Panc1 (cell line): Measurements from ENCODE around the gene TAF6L. TPM values are rescaled to one million over a fixed set of nuclear protein-coding genes. Genes with fewer than 3 reads are reported as not detected.
A peak's percentile ranks its signal among the peaks of the same experiment; 100 is the strongest.

Experiments used
- ATAC-seq: fragments of 200-7000 bp; cut with Tn5 transposase; 2 replicates; pipeline ENCODE4 v1.9.1; 2020; ENCODE audit warnings: mild to moderate bottlenecking, moderate library complexity
- BruUV-seq: library from RNA; stranded (reverse); fragments of 400-500 nt; replicated peaks from 2 replicates; lab custom pipeline; 2021; lab: Mats Ljungman, UMichigan
- CTCF ChIA-PET: fragments of 300-600 bp; sonication (Branson Sonifier 250); formaldehyde crosslinking; loops from one replicate; lab custom pipeline; 2022; ENCODE audit warnings: antibody characterized with exemption; lab: Charles Lee
- POLR2A ChIA-PET: fragments of 300-600 bp; sonication (Branson Sonifier 250); formaldehyde crosslinking; loops from one replicate; lab custom pipeline; 2022; ENCODE audit warnings: antibody characterized with exemption; lab: Charles Lee
- DNase-seq: peaks from one replicate; pipeline ENCODE4 v3.0.0-alpha.2; 2010; ENCODE audit warnings: low read depth, low spot score
- H3K27ac ChIP-seq: 2 replicates; pipeline ENCODE4 v1.5.1; 2011; ENCODE audit warnings: mild to moderate bottlenecking, low read length, inconsistent platforms
- H3K27me3 ChIP-seq: fragments of 200-500 bp; sonication (Bioruptor generic); 2 replicates; pipeline ENCODE4 v1.6.0; 2014; ENCODE audit warnings: low read length, inconsistent platforms; ENCODE audit not compliant: control insufficient read depth, insufficient read depth
- H3K36me3 ChIP-seq: fragments of 200-500 bp; sonication (Bioruptor generic); 2 replicates; pipeline ENCODE4 v1.5.1; 2014; ENCODE audit warnings: inconsistent platforms, mild to moderate bottlenecking, low read length, moderate library complexity; ENCODE audit not compliant: control insufficient read depth, insufficient read depth
- H3K4me1 ChIP-seq: 2 replicates; pipeline ENCODE4 v1.5.1; 2011; ENCODE audit warnings: inconsistent platforms, mild to moderate bottlenecking, low read length, moderate library complexity; ENCODE audit not compliant: control insufficient read depth, insufficient read depth
- H3K4me3 ChIP-seq, 2 experiments: 2 replicates each; pipeline ENCODE4 v1.5.1; 2011 to 2012; ENCODE audit warnings: low read depth in 2 of 2, low read length in 2 of 2, mild to moderate bottlenecking in 2 of 2, inconsistent platforms in 1 of 2, moderate library complexity in 1 of 2
- H3K9me3 ChIP-seq: fragments of 200-500 bp; sonication (Bioruptor generic); 2 replicates; pipeline ENCODE4 v1.5.1; 2014; ENCODE audit warnings: low read depth, mild to moderate bottlenecking, inconsistent platforms, low read length, moderate library complexity; ENCODE audit not compliant: control insufficient read depth, insufficient read depth
- POLR2AphosphoS5 ChIP-seq: IDR thresholded peaks from 2 replicates; pipeline ENCODE4 v1.6.1; 2012; ENCODE audit warnings: mild to moderate bottlenecking, low read depth, low read length, moderate library complexity
- SIN3A ChIP-seq: IDR thresholded peaks from 2 replicates; pipeline ENCODE4 v1.6.1; 2012; ENCODE audit warnings: low read depth, mild to moderate bottlenecking, low read length, moderate library complexity, borderline replicate concordance; ENCODE audit not compliant: insufficient read depth
- TCF7L2 ChIP-seq: IDR thresholded peaks from 2 replicates; pipeline ENCODE4 v1.6.1; 2011; ENCODE audit warnings: mild to moderate bottlenecking, low read depth, low read length, inconsistent platforms
- in situ Hi-C: cut with HindIII; loops from 2 replicates; pipeline ENCODE4 v1.10.0; 2016; ENCODE audit warnings: low sequenced_read_pairs, low pct_unique_long_range_greater_than_20kb
- intact Hi-C: fragments of 100-400 bp; cut with micrococcal nuclease; formaldehyde crosslinking; loops from one replicate; pipeline ENCODE4 v1.10.0; 2022; ENCODE audit not compliant: unreplicated experiment
- total RNA-seq: library from RNA; stranded (reverse); gene quantifications from one replicate; pipeline ENCODE4 v1.2.1, GENCODE V29; 2021; ENCODE audit not compliant: unreplicated experiment
- TF ChIP-seq, protein P1 (sequence below): fragments of 450-650 bp; IDR thresholded peaks from 2 replicates; pipeline ENCODE4 v1.5.1; 2017; ENCODE audit warnings: mild to moderate bottlenecking
- TF ChIP-seq, protein P2 (sequence below), 2 experiments: IDR thresholded peaks; 2 replicates each; pipeline ENCODE4 v1.6.1; 2011 to 2012; ENCODE audit warnings: low read depth in 2 of 2, control low read depth in 1 of 2, low read length in 1 of 2, mild to moderate bottlenecking in 1 of 2, moderate library complexity in 1 of 2; ENCODE audit not compliant: insufficient read depth in 1 of 2

The TAF6L gene
- total RNA-seq, 1 experiment from 2014 or later, result 32.6 TPM

DNA sequence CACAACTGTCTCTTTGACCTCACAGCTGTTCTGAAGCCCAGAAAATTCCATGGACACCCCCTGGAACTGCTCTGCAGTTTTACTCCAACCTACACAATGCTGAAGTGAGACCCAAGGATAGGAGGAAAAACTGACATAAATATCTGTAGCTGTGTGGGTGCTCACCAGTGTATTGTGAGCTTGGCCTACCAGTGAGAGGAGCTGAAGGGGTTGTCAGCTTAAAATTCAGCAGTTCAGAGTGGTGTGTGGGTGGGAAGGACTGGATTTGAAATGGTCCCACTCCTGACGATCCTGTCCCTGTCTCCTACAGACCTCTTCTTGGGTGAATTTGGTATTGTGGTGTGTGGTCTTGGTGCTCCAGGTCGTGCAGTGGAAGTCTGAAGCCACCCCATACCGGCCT is 18.4 kb downstream of the TAF6L start:
- Histone ChIP-seq H3K27me3 (no peaks in the 10 kb centered on the region), H3K4me1 (peaks cover 36% of the 10 kb centered on the region), H3K9me3 (no peaks in the 10 kb centered on the region), H3K4me3 (peak overlapping the region in 1 of 2 experiments; percentile 87; a peak in 1 of 4 replicates), H3K36me3 (peaks cover 7% of the 10 kb centered on the region), H3K27ac (peak overlapping the region; percentile 87)
- ChIA-PET POLR2A (interaction anchor here (1.6 kb wide), 1 partner anchor 52 kb away, joined by 4 read pairs; no protein-coding TSS in a partner anchor), CTCF (interaction anchor here (0.5 to 0.6 kb wide), 2 partner anchors 60 to 67 kb away, joined by 4 to 11 read pairs; no protein-coding TSS in a partner anchor)
- DNase-seq (no peak), ATAC-seq (no peak)
- in situ Hi-C loops (no loop called here), intact Hi-C loops (no loop called here)
- BruUV-seq, result TSS peak; percentile 61
- TF ChIP-seq SIN3A, result no peak
- no peak for TF ChIP-seq TCF7L2
- TF ChIP-seq POLR2AphosphoS5, result no peak
- TF ChIP-seq, protein P1, sequence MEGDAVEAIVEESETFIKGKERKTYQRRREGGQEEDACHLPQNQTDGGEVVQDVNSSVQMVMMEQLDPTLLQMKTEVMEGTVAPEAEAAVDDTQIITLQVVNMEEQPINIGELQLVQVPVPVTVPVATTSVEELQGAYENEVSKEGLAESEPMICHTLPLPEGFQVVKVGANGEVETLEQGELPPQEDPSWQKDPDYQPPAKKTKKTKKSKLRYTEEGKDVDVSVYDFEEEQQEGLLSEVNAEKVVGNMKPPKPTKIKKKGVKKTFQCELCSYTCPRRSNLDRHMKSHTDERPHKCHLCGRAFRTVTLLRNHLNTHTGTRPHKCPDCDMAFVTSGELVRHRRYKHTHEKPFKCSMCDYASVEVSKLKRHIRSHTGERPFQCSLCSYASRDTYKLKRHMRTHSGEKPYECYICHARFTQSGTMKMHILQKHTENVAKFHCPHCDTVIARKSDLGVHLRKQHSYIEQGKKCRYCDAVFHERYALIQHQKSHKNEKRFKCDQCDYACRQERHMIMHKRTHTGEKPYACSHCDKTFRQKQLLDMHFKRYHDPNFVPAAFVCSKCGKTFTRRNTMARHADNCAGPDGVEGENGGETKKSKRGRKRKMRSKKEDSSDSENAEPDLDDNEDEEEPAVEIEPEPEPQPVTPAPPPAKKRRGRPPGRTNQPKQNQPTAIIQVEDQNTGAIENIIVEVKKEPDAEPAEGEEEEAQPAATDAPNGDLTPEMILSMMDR, result no peak
- TF ChIP-seq, protein P2, sequence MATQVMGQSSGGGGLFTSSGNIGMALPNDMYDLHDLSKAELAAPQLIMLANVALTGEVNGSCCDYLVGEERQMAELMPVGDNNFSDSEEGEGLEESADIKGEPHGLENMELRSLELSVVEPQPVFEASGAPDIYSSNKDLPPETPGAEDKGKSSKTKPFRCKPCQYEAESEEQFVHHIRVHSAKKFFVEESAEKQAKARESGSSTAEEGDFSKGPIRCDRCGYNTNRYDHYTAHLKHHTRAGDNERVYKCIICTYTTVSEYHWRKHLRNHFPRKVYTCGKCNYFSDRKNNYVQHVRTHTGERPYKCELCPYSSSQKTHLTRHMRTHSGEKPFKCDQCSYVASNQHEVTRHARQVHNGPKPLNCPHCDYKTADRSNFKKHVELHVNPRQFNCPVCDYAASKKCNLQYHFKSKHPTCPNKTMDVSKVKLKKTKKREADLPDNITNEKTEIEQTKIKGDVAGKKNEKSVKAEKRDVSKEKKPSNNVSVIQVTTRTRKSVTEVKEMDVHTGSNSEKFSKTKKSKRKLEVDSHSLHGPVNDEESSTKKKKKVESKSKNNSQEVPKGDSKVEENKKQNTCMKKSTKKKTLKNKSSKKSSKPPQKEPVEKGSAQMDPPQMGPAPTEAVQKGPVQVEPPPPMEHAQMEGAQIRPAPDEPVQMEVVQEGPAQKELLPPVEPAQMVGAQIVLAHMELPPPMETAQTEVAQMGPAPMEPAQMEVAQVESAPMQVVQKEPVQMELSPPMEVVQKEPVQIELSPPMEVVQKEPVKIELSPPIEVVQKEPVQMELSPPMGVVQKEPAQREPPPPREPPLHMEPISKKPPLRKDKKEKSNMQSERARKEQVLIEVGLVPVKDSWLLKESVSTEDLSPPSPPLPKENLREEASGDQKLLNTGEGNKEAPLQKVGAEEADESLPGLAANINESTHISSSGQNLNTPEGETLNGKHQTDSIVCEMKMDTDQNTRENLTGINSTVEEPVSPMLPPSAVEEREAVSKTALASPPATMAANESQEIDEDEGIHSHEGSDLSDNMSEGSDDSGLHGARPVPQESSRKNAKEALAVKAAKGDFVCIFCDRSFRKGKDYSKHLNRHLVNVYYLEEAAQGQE (IDR thresholded peaks at IDR 0.05; ENCODE audit: insufficient read depth in 1 of 2, low read depth in 2 of 2, low read length in 1 of 2), result no peak

GRCh38 chr11:62791501-62792201 is 20.5 kb downstream of the TAF6L start, which contains the start of gene TMEM223:
Gene TMEM223 (minus strand): TSS chr11:62792006. CDS start chr11:62791994, 12 bp downstream.
- intact Hi-C loops, result no loop called here
- TF ChIP-seq, protein P2 (IDR thresholded peaks at IDR 0.05; ENCODE audit: insufficient read depth in 1 of 2, low read depth in 2 of 2, low read length in 1 of 2), result peak in 1 of 2 experiments; percentile 31; a peak in 1 of 4 replicates
- TF ChIP-seq TCF7L2, result peak; percentile 41; the same call in 1 of the 2 replicates
- TF ChIP-seq, protein P1, result no peak
- TF ChIP-seq POLR2AphosphoS5, result peak; percentile 96
- TF ChIP-seq SIN3A, result 0 out of 2 replicates have a peak, but pooled peaks have one; percentile 47
- Histone ChIP-seq H3K27me3 (no peaks in the 10 kb centered on the region), H3K4me3 (peak within 1 kb of the TSS; percentile 86 to 87), H3K4me1 (peaks cover 29% of the 10 kb centered on the region), H3K27ac (peak within 1 kb of the TSS; percentile 87), H3K9me3 (no peaks in the 10 kb centered on the region), H3K36me3 (peaks cover 3% of the 10 kb centered on the region)
- BruUV-seq, result no TSS peak
- in situ Hi-C loops, result no loop called here
- DNase-seq (no peak), ATAC-seq (peak; percentile 86)
- POLR2A ChIA-PET, result interaction anchor here (0.6 to 0.7 kb wide), 2 partner anchors 59 to 124 kb away, joined by 5 to 7 read pairs; no protein-coding TSS in a partner anchor
- CTCF ChIA-PET, result no interaction called here
